GM20000 (cell line): Measurements from ENCODE around the gene ZNF775.

ENCODE experiments used
- DNase-seq: peaks from one replicate; pipeline ENCODE4 v3.0.0; 2012; ENCODE audit warnings: low spot score
- TF ChIP-seq, protein P1 (sequence below): IDR thresholded peaks from 2 replicates; pipeline ENCODE4 v1.5.1; 2012; ENCODE audit warnings: mild to moderate bottlenecking, control low read depth; ENCODE audit errors: extremely low read depth, missing control alignments

Gene ZNF775

DNA sequence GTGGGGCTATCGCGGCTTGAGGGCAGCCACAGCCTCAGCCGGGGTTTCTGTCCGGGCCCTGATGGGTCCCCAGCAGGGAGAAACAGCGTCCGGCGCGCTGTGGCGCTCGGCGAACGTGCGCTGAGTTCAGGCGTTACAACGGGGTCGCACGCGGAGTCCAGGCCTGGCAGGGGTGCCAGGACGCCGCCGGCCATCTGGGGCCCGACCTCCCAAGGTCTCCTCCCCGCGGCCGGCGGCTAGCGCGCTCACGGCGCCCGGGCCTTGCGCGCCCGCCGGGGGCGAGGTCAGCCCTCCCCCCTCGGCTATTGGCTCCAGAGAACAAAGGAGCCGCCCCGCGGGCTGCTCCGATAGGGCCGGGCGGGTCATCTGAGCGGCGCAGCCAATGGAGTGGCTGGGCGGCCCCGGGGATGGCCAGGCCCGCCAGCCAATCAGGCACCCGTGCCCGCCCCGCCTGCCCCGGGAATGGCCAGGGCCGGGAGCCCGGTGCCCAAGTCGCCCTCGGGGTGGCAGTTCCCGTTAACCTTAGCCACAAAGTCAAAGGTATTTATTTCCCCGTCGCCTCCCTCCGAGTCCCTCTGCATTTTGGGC is at the start of gene ZNF775:
Gene ZNF775, plus strand, starts transcription at position 478 of the 588 bp plus-strand sequence. CDS start 9,141 bp downstream, outside the sequence.
- DNase-seq, result peak; percentile 100
- TF ChIP-seq, protein P1, sequence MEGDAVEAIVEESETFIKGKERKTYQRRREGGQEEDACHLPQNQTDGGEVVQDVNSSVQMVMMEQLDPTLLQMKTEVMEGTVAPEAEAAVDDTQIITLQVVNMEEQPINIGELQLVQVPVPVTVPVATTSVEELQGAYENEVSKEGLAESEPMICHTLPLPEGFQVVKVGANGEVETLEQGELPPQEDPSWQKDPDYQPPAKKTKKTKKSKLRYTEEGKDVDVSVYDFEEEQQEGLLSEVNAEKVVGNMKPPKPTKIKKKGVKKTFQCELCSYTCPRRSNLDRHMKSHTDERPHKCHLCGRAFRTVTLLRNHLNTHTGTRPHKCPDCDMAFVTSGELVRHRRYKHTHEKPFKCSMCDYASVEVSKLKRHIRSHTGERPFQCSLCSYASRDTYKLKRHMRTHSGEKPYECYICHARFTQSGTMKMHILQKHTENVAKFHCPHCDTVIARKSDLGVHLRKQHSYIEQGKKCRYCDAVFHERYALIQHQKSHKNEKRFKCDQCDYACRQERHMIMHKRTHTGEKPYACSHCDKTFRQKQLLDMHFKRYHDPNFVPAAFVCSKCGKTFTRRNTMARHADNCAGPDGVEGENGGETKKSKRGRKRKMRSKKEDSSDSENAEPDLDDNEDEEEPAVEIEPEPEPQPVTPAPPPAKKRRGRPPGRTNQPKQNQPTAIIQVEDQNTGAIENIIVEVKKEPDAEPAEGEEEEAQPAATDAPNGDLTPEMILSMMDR, result no peak

DNA sequence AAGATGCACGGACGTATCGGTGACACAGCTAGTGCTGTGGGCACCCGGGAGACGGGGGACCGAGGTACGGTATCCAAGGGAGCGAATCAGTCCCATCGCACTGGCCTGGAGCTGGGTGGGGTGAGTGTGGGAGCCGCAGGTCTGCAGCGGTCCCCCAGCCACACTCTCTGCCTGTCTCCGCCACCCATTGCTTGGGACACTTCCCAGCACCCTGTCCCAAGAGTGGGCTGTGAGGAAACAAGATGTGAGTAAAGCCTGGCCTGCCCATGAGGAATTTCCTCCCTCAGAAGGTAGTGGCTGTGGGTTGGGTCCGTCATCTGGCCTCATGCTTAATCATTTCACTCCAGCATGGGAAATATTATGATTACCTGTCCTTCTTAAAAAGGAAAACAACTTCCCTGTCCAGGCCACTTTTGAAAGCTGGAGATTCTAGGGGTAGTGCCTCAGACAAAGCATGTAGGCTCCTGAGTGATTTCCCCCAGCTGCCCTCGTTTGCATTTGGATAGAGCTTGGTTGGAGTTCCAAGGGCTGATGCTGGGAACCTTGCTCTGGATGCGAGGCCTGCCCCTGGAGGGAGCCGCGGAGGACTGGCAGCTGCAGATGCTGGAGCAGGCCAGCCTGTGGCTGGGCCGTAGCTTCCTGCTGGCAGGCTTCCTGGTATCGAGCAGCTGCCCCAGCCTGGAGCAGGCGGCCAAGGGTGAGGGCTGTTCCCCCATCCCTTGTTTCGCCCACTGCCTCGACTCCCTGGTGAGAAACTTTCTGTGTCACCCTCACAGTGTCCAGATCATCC is 49.6 kb upstream of the ZNF775 start:
- DNase-seq, result no peak
- TF ChIP-seq, protein P1, result no peak

DNA sequence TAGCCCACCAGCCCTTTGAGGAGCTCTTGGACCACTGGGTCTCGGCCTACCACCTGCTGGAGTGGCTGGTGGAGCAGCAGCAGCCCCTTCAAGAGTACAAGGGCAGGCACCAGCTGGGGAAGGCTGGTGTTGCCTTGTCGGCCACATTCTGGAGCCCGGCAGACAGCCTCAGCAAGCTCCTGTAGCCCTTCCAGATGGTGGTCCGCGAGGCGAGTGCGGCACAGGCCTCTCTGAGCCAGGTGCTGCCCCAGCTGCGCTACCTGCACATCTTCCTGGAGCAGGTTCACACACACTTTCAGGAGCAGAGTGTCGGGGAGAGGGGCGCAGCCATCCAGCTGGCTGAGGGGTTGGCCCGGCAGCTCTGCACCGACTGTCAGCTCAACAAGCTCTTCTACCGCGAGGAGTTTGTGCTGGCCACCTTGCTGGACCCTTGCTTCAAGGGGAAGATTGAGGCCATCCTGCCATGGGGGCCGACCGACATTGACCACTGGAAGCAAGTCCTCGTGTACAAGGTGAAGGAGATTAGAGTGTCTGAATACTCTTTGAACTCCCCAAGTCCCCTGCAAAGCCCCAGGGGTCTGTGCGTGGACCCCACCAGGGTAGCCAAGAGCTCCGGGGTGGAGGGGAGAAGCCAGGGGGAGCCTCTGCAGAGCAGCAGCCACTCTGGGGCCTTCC is 48.8 kb upstream of the ZNF775 start:
- TF ChIP-seq, protein P1, result no peak
- no peak for DNase-seq

DNA sequence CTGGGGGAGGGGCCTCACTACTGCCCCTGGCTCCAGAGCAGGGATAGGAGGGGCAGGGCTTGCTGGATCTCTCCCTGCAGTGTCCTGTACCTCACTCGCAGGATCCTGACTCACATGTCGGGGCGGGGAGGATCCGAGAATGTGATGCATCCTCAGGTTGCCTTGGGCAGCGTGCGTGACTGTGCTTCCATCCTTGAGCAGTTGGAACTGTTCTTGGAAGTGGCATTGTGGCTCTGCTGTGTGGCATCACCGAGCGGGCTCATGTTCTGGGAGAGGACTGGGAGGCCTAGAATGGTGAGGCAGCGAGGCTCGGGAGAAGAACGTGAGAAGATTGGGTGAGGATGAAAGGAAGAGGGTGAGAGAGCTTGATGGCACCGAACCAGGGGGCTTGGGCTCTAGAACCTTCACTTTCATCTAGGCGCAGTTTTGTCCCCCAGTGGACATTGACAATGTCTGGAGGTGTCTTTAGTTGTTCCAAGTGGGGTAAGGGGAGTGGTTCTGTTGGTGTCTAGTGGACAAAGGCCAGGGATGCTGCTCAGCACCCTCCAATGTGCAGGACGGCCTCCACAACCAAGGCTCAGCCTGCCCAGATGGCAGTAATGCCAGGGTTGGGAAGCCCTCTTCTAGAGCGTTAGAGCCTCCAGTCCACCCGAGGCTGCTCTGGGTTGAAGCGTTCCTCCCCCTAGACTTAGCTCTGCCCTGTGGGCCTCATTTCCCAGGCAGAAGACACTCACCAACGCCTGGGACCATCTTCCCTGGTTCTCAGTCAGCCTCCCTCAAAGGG is 46.1 kb upstream of the ZNF775 start:
- no peak for DNase-seq
- TF ChIP-seq, protein P1, result no peak

DNA sequence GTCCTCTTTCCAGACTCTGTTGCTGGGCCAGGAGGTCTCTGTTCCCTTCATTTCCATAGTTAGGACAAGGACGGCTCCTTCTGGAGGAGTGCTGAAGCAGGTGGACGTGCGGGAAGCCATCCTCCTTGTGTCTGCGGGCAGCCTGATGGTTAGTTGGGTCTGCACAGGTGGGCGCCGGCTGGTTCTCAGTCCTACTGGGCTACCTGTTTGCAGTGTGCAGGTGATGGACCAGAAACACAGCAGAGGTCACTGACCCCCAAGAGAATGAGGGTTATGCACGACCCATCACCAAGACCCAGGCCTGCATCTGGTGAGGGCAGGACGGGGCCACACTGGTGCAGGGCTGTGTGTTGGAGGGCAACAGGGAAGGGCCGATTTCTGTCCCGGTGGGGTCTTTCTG is 45.5 kb upstream of the ZNF775 start:
- TF ChIP-seq, protein P1, result no peak
- no peak for DNase-seq

DNA sequence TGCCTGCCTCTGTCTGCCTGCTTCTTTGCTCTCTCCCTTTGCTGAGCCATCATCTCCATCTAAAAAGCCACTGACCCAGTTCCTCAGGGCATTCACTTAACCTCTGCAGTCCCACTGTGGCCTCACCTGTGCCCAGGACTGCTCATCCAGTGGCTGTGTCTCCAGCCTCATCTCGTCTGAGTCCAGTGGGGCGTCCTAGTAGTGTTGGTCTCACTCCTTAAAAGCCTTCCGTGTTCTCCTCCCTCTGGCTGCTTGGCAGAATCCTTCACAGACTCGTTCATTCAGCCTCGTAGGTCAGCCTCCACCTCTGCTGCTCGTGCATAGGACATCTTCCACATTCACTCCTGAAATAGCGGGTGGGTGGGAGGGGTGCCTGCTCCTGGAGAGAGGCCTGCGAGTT is 45.0 kb upstream of the ZNF775 start:
- TF ChIP-seq, protein P1, result no peak
- no peak for DNase-seq
